ENCODE measurements around the gene BLOC1S5. TPM values are rescaled to one million over a fixed set of nuclear protein-coding genes. Genes with fewer than 3 reads are reported as not detected.

BLOC1S5 gene
- total RNA-seq, 2 experiments from 2014 or later: 22.6 to 30.7 TPM

GRCh38 chr6:8026800-8027199 lies 37.4 kb downstream of the BLOC1S5 start:
- Histone ChIP-seq H3K4me1 (ENCODE audit: insufficient read depth, low read length, poor library complexity, severe bottlenecking) (peaks cover 3% of the 10 kb centered on the region), H4K20me1 (ENCODE audit: insufficient read depth, low read length) (no peaks in the 10 kb centered on the region), H3K4me2 (ENCODE audit: low read length) (no peak overlapping the region), H3K4me3 (ENCODE audit: low read depth, low read length, poor library complexity, severe bottlenecking) (no peak overlapping the region), H2AFZ (ENCODE audit: low read length) (no peak overlapping the region), H3K9me2 (ENCODE audit: insufficient read depth, low read length) (no peaks in the 10 kb centered on the region), H3K79me2 (ENCODE audit: insufficient read depth, low read depth, low read length) (peaks cover 32% of the 10 kb centered on the region), H3K9me3 (ENCODE audit: low read length) (peaks cover 9% of the 10 kb centered on the region; the same call in 1 of the 2 replicates), H3K36me3 (ENCODE audit: insufficient read depth, low read length) (peaks cover 24% of the 10 kb centered on the region), H3K27ac (ENCODE audit: low read depth, low read length, poor library complexity, severe bottlenecking) (no peak overlapping the region)
- intact Hi-C loops (cut with micrococcal nuclease; ENCODE audit: unreplicated experiment): no loop called here
- POLR2A ChIA-PET: no interaction called here
- no TSS peak for BruUV-seq (replicated peaks)
- no peak for DNase-seq (ENCODE audit: low spot score)
- TF ChIP-seq EZH2phosphoT487 (IDR thresholded peaks at IDR 0.05; ENCODE audit: borderline replicate concordance, low read depth, low read length): no peak
- TF ChIP-seq, protein P1, sequence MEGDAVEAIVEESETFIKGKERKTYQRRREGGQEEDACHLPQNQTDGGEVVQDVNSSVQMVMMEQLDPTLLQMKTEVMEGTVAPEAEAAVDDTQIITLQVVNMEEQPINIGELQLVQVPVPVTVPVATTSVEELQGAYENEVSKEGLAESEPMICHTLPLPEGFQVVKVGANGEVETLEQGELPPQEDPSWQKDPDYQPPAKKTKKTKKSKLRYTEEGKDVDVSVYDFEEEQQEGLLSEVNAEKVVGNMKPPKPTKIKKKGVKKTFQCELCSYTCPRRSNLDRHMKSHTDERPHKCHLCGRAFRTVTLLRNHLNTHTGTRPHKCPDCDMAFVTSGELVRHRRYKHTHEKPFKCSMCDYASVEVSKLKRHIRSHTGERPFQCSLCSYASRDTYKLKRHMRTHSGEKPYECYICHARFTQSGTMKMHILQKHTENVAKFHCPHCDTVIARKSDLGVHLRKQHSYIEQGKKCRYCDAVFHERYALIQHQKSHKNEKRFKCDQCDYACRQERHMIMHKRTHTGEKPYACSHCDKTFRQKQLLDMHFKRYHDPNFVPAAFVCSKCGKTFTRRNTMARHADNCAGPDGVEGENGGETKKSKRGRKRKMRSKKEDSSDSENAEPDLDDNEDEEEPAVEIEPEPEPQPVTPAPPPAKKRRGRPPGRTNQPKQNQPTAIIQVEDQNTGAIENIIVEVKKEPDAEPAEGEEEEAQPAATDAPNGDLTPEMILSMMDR (conservative IDR thresholded peaks at IDR 0.05; ENCODE audit: low read length): no peak
- CTCF ChIA-PET (ENCODE audit: unreplicated experiment): no interaction called here

- no peaks in the 10 kb centered on the region for H3K9me2 ChIP-seq (ENCODE audit: insufficient read depth, low read length)
- DNase-seq (ENCODE audit: low spot score): no peak
- no peak overlapping the region for H3K4me3 ChIP-seq (ENCODE audit: low read depth, low read length, poor library complexity, severe bottlenecking)
- no peak for TF ChIP-seq EZH2phosphoT487 (IDR thresholded peaks at IDR 0.05; ENCODE audit: borderline replicate concordance, low read depth, low read length)
- TF ChIP-seq, protein P1 (conservative IDR thresholded peaks at IDR 0.05; ENCODE audit: low read length): no peak
- H3K4me1 ChIP-seq (ENCODE audit: insufficient read depth, low read length, poor library complexity, severe bottlenecking): peaks cover 3% of the 10 kb centered on the region
- H3K36me3 ChIP-seq (ENCODE audit: insufficient read depth, low read length): peaks cover 29% of the 10 kb centered on the region
- ChIA-PET CTCF (ENCODE audit: unreplicated experiment) (no interaction called here), POLR2A (interaction anchor here (0.5 to 1.5 kb wide), 2 partner anchors 14 to 409 kb away, joined by 4 to 5 read pairs; no protein-coding TSS in a partner anchor)
- H3K4me2 ChIP-seq (ENCODE audit: low read length): no peak overlapping the region
- peaks cover 19% of the 10 kb centered on the region for H3K79me2 ChIP-seq (ENCODE audit: insufficient read depth, low read depth, low read length)
- no peak overlapping the region for H3K27ac ChIP-seq (ENCODE audit: low read depth, low read length, poor library complexity, severe bottlenecking)
- H4K20me1 ChIP-seq (ENCODE audit: insufficient read depth, low read length): no peaks in the 10 kb centered on the region
- no TSS peak for BruUV-seq (replicated peaks)
- intact Hi-C loops (cut with micrococcal nuclease; ENCODE audit: unreplicated experiment): no loop called here
- H3K9me3 ChIP-seq (ENCODE audit: low read length): no peaks in the 10 kb centered on the region
- H2AFZ ChIP-seq (ENCODE audit: low read length): no peak overlapping the region
These were observed 39.0 kb downstream of the BLOC1S5 start for GRCh38 chr6:8025191-8025590.

GRCh38 chr6:8023638-8024037 lies 40.6 kb downstream of the BLOC1S5 start:
- no peak for TF ChIP-seq EZH2phosphoT487 (IDR thresholded peaks at IDR 0.05; ENCODE audit: borderline replicate concordance, low read depth, low read length)
- TF ChIP-seq, protein P1 (conservative IDR thresholded peaks at IDR 0.05; ENCODE audit: low read length): no peak
- Histone ChIP-seq H2AFZ (ENCODE audit: low read length) (no peak overlapping the region), H3K9me3 (ENCODE audit: low read length) (no peaks in the 10 kb centered on the region), H3K79me2 (ENCODE audit: insufficient read depth, low read depth, low read length) (peaks cover 8% of the 10 kb centered on the region; the same call in 1 of the 2 replicates), H3K4me3 (ENCODE audit: low read depth, low read length, poor library complexity, severe bottlenecking) (no peak overlapping the region), H3K4me2 (ENCODE audit: low read length) (no peak overlapping the region), H3K27ac (ENCODE audit: low read depth, low read length, poor library complexity, severe bottlenecking) (no peak overlapping the region), H3K36me3 (ENCODE audit: insufficient read depth, low read length) (peaks cover 25% of the 10 kb centered on the region), H3K9me2 (ENCODE audit: insufficient read depth, low read length) (no peaks in the 10 kb centered on the region), H3K4me1 (ENCODE audit: insufficient read depth, low read length, poor library complexity, severe bottlenecking) (no peaks in the 10 kb centered on the region), H4K20me1 (ENCODE audit: insufficient read depth, low read length) (no peaks in the 10 kb centered on the region)
- POLR2A ChIA-PET: interaction anchor here (1.5 kb wide), 1 partner anchor 16 kb away, joined by 5 read pairs; no protein-coding TSS in a partner anchor
- CTCF ChIA-PET (ENCODE audit: unreplicated experiment): no interaction called here
- no TSS peak for BruUV-seq (replicated peaks)
- no peak for DNase-seq (ENCODE audit: low spot score)
- intact Hi-C loops (cut with micrococcal nuclease; ENCODE audit: unreplicated experiment): no loop called here

Data from OCI-LY7 (cell line).